ENCODE data around the gene IL27RA.
A peak's percentile ranks its signal among the peaks of the same experiment; 100 is the strongest.

The IL27RA gene

DNA sequence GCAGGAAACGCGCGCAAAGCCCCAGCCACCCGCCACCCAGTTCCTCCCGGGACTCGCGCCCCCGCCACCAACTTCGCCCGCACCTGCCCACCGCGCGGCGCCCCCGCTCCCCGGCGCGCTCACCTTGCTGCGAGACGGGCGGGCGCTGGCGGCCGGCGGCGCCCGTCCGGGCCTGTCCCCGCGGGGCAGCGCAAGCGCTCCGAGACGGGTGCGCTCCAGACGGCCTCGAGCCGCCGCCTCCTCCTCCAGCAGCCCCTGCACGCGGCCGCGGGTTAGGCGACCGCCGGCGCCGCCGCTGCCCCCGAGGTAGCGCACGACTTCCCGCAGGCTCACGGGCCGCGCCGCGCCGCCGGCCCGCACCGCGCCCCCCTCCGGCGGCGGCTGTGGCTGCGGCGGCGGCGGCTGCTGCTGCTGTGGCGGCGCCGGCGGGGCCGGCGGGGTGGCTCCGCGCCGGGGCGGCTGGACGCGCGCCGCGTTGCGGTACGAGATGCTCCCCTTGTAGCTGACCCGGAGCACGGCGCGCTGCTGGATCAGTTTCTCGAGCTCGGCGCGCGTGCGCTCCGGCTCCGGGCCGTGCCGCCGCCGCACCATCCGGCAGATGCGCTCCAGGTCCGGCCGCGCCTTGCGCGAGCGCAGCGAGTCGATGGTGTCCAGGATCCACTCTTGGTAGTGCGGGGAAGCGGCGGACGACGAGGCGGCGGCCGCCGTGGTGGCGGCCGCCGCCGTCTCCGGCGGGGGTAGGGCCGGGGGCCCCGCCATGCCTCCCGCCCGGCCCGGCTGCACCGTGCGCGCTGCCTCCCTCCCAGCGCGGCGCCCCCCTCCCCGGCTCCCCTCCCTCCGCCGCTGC, 58.3 kb downstream of the IL27RA start:
- DNase-seq (ENCODE audit: low spot score): peak; percentile 44
- POLR2A ChIA-PET (ENCODE audit: low non-redundant PET): interaction anchor here (0.7 kb wide), 1 partner anchor 33 kb away, joined by 3 read pairs; no protein-coding TSS in a partner anchor
- CTCF ChIA-PET: interaction anchor here (0.5 kb wide), 1 partner anchor 127 kb away, joined by 3 read pairs; no protein-coding TSS in a partner anchor
- H3K27ac ChIP-seq: peak overlapping the region; percentile 92
- TF ChIP-seq, protein P1, sequence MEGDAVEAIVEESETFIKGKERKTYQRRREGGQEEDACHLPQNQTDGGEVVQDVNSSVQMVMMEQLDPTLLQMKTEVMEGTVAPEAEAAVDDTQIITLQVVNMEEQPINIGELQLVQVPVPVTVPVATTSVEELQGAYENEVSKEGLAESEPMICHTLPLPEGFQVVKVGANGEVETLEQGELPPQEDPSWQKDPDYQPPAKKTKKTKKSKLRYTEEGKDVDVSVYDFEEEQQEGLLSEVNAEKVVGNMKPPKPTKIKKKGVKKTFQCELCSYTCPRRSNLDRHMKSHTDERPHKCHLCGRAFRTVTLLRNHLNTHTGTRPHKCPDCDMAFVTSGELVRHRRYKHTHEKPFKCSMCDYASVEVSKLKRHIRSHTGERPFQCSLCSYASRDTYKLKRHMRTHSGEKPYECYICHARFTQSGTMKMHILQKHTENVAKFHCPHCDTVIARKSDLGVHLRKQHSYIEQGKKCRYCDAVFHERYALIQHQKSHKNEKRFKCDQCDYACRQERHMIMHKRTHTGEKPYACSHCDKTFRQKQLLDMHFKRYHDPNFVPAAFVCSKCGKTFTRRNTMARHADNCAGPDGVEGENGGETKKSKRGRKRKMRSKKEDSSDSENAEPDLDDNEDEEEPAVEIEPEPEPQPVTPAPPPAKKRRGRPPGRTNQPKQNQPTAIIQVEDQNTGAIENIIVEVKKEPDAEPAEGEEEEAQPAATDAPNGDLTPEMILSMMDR (conservative IDR thresholded peaks at IDR 0.05; ENCODE audit: low read depth): peak; percentile 38; the same call in 1 of the 2 replicates

DNA sequence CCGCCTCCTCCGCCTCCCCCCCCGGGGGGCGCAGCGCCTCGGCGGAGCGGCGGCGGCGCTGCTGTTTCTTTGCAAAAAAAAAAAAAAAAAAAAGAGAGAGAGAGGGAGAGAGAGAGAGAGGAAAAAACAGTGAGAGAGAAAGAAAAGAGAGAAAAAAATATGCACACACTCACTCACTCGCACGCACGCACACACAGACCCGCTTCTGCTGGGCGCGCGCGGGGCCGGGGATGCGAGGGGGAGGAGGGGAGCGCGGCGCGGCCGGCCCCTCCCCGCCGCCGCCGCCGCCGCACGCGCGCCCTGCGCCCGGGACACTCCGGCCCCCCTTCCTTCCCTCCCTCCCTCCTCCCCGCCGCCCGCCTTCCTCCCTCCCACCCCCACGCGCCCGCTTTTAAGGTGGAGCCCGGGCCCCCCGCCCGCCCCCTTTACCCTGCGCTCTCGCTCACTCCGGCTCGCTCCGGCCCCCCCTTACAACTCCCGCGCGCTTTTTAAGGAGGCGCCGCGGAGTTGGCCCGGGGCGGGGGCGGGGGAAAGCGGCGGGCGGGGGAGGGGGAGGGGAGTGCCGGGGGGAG, 59.0 kb downstream of the IL27RA start, which contains the start of gene SAMD1:
Gene SAMD1 (minus strand): TSS at position 243 of the 572 bp plus-strand sequence.
- peak; percentile 91 for DNase-seq (ENCODE audit: low spot score)
- CTCF ChIA-PET: no interaction called here
- TF ChIP-seq, protein P1 (conservative IDR thresholded peaks at IDR 0.05; ENCODE audit: low read depth): no peak
- POLR2A ChIA-PET (ENCODE audit: low non-redundant PET): no interaction called here
- peak within 1 kb of the TSS; percentile 92 for H3K27ac ChIP-seq

DNA sequence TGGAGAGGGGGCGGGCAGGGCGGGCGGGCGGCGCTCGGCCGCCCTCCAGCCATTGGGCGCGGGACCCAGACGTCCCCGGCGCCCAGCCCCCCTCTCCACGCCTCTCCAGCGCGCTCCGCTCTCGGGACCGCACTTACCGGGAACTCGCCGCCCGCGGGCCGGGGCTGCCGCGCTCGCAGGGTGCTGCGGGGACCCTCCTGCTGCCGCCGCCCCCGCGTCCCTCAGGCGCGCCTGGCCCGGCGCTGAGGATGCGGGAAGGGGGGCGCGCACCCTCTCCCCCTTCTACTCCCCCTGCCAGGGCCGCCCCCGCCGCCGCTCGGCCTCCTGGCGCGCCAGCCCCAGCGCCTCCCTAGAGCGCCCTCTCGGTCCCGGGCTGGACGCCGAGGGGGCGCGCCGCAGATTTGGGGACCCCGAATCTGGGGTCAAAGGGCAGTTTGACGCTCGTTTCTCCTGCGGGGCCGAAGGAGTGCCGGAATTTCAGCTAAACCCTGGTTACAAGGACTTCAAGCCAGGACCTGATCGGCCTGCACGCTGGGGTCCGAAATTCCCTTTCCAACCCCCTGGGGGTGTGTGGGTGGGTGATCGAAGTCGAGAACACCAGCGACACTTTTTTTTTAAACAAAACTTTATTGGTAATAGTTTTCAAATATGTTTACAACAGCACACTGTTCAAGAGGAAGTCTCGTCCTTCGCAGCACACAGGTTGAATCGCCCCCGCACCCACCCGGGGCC, 59.7 kb downstream of the IL27RA start:
- DNase-seq (ENCODE audit: low spot score): peak; percentile 43
- ChIA-PET CTCF (no interaction called here), POLR2A (ENCODE audit: low non-redundant PET) (no interaction called here)
- H3K27ac ChIP-seq: peak overlapping the region; percentile 92
- TF ChIP-seq, protein P1 (conservative IDR thresholded peaks at IDR 0.05; ENCODE audit: low read depth): peak; percentile 42

DNA sequence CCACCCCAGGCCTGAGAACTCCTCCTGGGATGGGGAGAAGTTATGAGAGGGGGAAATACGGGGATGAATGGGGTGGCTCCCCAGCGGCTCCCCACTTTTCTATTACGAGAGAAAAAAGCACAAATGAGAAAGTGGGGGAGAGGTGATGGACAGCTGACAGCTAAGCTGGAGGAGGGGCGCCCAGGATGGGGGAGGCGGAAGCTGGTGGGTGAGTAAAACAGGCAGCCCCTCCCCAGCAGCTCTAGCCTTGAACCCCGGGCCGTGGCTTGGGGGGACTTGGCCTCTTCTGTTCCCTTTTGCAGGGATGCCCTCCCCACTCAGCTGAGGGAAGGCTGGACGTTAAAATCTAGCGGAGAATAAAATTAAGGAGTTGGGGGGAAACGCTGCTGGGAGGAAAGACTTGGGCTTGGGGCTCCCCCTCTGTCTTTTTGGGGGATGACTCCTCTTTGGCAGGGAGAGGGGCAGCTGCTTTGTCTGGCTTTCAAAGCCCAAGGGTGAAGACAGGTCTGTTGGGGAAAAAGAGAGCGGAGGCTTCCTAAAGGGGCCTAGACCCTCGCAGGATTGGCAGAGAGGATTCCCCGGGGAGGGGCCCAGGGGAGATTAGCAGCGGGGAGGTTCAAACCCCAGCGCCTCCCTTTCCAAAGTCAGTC, 60.4 kb downstream of the IL27RA start:
- CTCF ChIA-PET: interaction anchor here (0.5 to 0.7 kb wide), 2 partner anchors 44 to 45 kb away, joined by 3 to 5 read pairs; no protein-coding TSS in a partner anchor
- TF ChIP-seq, protein P1 (conservative IDR thresholded peaks at IDR 0.05; ENCODE audit: low read depth): no peak
- POLR2A ChIA-PET (ENCODE audit: low non-redundant PET): no interaction called here
- H3K27ac ChIP-seq: peak overlapping the region; percentile 92
- no peak for DNase-seq (ENCODE audit: low spot score)

DNA sequence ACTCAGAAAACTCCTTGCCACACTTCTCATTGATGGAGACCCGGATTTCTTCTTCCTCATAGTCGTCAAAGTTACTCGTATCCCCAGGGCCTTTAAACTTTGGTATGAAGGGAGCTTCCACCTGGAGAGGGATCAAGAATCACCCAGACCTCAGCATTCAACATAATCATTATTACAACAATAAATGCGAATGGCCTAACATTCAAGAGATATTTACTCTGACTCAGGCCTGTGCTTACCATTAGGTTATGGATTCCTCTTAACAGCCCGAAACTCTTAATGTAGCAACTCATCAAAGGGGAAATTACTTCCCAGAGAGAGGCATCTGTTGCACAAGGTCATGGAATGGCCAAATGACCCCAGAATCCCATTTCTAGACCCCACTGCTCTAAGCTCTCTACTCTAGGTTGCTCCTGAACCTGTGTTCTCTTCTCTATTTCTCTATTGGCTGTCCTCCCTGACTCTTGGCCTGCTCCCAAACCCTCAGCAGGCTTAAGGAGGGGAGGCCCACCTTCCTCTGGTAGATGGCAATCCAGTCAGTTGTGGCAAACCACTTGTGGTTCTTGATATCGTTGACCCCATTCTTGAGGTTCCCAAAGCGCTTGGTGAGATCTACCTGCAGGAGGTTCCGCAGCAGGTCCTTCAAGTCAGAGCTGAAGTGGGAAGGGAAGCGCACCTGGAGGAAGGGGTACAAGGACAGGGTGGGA, 61.7 kb downstream of the IL27RA start:
- CTCF ChIA-PET: interaction anchor here (0.7 kb wide), 1 partner anchor 9 kb away, joined by 4 read pairs; no protein-coding TSS in a partner anchor
- H3K27ac ChIP-seq: no peak overlapping the region
- TF ChIP-seq, protein P1 (conservative IDR thresholded peaks at IDR 0.05; ENCODE audit: low read depth): no peak
- DNase-seq (ENCODE audit: low spot score): no peak
- POLR2A ChIA-PET (ENCODE audit: low non-redundant PET): no interaction called here

Data from RWPE1 (cell line).